ENCODE results near the gene IQCH.
"Not testable (repeated sequence)": the region's sequence is repeated elsewhere in the genome, so short reads cannot be mapped to it uniquely, and the experiment has no call there.

The IQCH gene

GRCh38 chr15:67401336-67401735 lies 146.8 kb downstream of the IQCH start:
- no peak for DNase-seq

- DNase-seq: no peak
Observed at GRCh38 chr15:67403428-67404154, 149.0 kb downstream of the IQCH start.

DNA sequence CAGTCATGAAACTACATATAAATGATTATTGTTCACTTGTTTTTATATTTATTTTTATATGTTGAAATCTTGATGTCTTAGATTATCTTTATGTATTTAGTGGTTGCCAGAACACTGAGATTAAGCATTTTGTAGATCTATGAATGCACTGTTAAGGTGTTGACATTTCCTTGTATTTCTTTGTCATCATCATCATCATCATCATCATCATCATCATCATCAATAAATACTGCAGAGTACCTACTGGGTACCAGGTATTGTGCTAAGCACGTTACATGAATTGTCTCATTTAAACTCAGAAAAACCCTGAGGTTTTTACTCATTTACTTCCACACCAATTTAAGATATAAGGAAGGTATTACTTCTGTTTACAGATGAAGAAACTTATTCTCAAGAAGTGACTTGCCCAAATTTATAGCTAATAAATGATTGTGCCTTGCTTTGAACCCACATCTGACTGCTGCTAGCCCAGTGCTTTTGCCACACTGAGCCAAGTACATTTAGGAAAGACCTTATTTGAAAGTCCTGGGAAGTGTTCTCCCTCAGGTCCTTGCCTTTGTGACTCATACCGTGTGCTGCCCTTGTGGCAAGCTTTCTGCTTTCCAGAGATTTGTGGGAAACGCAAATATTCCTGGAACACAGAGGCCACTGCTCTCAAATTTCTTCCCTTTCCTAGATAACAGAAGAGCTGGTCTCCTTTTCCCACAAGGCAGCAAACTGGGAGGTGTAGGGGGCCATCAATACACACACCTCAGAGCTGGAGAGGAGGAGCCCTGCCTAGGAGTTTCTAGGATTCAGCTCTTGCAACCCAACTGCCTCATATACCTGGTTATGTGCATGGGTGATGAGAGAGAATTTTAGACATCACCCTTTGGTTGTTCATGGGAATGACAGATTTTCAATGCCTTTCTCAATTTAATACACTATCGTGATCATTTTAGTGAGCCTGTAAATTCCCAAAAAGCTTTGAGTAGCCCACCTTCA lies 150.9 kb downstream of the IQCH start:
- DNase-seq: no peak

DNA sequence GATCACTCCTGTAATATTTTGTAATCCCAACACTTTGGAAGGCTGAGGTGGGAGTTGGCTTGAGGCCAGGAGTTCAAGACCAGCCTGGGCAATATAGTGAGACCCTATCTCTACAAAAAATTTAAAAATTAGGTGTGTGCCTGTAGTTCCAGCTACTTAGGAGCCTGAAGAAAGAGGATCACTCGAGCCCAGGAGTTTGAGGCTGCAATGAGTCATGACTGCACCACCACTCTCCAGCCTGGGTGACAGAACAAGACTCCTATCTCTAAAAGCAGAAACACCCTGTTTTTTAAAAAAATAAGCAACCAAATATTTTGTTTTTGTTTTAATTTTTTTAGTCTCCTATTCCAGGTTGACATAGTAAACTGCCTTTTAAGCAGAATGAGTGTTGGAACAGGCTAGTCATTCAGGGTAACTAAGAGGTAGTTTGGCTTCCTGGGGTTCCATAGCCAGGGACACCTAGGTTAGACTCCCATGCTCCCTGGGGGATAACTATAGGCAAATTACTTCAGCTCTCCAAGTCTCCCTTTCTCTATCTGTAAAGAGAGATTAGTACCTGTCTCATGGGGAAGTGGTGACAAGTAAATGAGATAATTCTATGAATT lies 151.8 kb downstream of the IQCH start:
- DNase-seq: no peak

GRCh38 chr15:67407786-67408185 lies 153.2 kb downstream of the IQCH start:
- no peak for DNase-seq

DNA sequence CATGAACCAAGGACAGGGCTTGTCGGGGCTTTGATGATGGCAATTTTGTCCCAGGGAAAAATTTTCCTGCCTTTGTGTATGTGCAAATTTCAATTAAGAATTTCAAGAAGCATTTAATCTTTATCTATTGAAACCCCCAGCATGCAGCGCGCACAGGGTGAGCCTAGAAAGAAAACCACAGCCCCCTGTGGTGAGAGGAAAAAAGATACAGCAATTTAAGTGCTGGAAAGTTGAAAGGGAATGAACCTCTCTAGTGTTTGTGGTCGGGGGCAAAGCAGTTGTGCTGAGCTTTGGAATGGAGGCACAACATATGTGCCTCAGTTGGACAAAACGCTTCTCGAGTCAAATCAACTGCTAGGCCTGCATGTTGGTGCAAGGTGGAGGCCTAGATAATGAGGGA lies 154.6 kb downstream of the IQCH start:
- DNase-seq: no peak

DNA sequence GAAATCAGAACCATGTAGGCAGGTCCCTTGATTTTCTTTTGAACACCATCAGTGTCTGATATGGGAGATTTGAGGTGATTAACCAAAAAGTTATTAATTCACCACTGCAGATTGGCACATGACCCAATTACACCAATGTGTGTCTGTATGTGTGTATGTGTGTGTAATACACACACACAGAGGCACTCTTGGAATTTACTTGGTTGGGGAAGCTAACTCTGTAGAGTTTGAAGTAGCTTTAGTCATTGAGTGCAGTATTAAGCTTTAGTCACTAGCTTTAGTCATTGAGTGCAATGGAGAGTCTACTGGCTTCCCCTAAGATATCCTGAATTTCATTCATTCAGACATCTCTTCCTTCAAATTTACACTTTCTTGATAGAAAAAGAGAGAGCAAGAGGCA lies 156.9 kb downstream of the IQCH start:
- DNase-seq: no peak

DNA sequence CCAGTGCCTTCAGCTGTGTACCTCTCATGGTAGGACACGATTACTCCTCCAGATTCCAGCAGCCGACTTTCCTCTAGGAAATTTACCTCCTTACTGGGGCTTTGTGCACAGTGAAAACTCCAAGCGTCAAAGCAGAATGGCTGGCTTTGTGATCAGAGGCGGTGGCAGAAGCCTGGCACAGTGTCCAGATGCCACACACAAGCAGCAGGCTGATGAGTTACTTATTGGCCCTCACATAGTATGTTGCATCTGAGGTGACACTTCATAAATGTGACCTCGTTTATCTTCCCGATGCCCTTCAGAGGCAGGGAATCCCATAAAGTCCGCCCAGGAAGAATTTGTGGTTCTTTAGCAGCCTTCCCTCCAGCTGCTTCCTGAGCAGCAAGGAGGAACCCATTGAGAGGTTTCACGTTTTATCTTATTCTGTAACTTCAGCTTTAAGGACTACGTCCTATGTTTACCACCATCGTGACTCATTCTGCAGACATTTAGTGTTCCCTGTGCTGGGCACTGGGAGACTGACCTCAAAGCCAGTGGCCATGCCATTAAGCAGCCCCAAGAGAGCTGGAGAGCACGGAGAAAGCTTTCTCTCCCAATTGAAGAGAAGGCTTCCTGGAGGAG lies 159.3 kb downstream of the IQCH start:
- no peak for DNase-seq

- DNase-seq: no peak
Observed at GRCh38 chr15:67415181-67415580, 160.6 kb downstream of the IQCH start.

DNA sequence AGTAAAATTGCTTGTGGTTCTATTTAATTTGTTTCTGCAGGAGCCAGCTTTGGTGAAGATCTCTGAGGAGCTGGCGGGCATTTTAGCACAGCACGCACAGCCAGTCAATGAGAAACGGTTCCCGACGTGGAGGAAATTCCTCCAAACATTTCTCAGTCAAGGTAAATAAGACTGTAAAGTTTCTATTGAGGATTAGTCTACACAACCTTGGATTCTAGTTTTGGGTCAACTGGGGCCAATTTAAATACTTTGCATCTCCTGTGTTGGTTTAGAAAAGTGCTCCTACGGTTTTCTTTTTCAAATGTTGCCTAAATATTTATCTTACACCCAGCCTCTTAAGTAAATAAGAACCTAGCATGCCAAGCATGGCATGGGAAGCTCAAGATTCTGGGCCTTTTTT lies 162.3 kb downstream of the IQCH start:
- DNase-seq: no peak

- DNase-seq: no peak
Observed at GRCh38 chr15:67419705-67420104, 165.1 kb downstream of the IQCH start.

DNA sequence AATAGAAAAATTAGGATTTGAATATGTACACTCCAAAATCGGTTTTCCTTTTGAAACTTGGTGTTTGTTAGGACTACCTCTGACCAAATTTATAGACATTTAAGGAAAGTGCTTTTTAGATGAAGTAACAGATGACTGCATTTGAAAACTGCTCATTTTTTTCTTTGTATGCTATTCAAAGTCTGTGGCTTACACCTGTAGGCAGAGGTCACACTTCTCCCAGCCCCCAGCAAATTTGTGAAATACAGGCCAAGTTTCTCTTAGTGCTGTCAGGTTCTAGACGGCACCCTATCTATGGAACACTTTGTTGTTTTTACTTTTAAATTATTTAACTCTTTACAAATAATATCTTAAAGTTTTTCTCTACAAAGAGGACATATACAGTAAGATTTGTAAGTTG lies 165.6 kb downstream of the IQCH start:
- DNase-seq: no peak

- no peak for DNase-seq
Observed at GRCh38 chr15:67421105-67421504, 166.5 kb downstream of the IQCH start.

DNA sequence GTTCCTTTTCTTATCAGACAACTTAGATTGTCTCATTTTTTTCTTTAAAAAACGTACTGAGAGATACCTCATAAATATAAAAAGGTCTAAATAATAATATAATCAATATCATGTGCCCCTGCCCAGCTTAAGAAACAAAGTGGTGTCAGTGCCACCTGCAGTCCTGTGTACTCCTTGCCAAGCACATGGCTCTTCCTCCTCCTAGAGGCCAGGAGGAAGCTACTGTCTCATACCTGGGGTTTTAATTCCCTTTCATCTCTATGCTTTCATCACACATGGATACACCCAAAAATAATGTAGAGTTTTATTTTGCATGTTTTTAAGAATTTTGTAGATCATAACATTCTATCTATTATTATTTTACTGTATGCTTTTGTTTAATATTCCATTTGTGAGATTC lies 167.7 kb downstream of the IQCH start:
- no peak for DNase-seq

DNA sequence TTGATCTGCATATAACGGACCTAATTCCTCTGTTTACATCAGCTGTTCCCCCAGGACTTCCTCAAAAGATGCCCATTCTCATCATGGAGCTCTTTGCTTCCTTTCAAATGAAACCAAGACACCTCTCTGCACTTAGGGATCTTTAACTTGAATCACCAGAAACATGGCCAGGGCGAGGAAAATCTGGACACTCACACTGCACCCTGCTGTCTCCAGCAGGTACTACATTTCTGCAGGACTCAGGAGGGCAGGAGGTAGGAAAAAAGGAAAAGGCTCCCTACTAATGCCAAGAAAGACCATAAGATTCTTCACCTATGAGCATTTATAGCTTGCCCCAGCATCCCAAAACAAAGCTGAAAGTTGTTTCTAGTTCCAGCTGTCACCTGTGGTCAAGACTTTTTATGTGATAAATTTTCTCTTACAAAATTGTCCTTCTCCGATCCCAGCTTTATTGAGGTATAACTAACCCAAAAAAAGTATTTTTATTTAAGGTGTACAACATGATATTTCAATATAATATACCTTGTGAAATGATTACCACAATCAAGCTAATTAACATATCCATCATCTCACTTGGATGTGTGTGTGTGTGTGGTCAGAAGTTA lies 179.0 kb downstream of the IQCH start:
- no peak for DNase-seq

DNA sequence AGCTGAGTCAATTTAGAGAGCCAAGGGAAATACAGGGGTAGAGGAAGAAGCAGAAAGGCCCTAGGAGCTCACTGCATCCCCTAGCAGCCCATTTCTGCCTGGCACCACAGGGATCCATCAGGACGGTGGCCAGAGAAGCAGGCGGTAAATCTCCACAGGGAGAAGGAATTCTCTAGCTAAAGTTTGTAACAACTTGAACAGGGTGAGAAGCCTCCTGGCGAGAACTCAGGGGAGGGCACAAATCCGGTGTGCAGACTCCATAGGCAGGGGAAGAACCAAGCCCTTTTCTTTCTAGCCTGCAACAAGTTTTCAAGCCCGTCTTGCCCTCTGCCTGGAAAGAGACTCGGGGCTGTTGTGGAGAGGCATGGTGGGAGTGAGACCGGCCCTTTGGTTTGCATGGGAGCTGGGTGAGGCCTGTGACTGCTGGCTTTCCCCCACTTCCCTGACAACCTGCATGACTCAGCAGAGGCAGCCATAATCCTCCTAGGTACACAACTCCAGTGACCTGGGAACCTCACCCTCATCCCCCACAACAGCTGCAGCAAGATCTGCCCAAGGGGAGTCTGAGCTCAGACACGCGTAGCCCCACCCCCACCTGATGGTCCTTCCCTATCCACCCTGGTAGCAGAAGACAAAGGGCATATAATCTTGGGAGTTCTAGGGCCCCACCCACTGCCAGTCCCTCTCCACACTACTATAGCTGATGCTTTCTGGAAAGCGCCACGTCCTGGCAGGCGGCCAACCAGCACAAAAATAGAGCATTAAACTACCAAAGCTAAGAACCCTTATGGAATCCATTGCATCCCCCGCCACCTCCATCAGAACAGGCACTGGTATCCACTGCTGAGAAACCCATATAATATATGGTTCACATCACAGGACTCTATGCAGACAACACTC lies 182.0 kb downstream of the IQCH start:
- DNase-seq: not testable (repeated sequence)

DNA sequence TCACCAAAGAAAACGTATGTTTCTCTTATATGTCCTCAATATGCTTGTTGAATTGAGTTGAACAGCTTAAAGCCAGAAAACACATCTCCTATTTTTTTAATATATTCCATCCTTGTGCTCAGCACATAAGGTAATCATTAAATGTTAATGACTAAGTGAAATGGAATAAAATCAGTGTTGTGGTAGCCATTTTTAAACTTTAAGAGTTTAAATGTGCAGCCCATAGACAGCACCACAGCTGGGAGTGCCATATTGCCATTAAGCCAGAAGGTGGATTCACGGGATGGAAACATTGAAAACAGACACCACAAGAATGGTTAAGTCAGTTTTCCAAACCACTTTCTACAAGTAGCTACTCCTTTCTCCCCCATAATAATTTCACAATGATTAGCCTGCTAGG lies 189.5 kb downstream of the IQCH start:
- DNase-seq: no peak

DNA sequence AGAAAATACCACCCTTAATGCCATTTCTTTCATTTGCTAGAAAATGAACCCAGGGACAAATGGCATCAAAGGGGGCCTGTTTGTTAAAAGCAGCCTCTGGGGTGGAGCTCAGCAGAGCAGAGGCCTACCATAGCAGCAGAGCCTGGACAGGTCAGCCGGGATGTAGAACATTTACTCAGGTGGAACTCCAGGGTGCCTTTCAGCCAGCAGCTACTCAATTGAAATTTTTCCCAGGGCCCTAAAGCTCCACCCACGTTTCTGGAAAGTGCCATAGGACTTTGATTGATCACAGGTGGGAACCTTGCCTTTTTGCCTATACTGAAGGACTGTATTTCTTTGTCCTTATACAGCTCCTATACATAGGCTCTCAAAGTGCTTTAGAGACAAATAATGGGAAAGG lies 191.9 kb downstream of the IQCH start:
- DNase-seq: no peak

DNA sequence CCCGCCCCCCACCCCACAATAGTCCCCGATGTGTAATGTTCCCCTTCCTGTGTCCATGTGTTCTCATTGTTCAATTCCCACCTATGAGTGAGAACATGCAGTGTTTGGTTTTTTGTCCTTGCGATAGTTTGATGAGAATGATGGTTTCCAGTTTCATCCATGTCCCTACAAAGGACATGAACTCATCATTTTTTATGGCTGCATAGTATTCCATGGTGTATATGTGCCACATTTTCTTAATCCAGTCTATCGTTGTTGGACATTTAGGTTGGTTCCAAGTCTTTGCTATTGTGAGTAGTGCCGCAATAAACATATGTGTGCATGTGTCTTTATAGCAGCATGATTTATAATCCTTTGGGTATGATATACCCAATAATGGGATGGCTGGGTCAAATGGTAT lies 193.8 kb downstream of the IQCH start:
- DNase-seq: not testable (repeated sequence)

- not testable (repeated sequence) for DNase-seq
Observed at GRCh38 chr15:67453703-67454102, 199.1 kb downstream of the IQCH start.

DNA sequence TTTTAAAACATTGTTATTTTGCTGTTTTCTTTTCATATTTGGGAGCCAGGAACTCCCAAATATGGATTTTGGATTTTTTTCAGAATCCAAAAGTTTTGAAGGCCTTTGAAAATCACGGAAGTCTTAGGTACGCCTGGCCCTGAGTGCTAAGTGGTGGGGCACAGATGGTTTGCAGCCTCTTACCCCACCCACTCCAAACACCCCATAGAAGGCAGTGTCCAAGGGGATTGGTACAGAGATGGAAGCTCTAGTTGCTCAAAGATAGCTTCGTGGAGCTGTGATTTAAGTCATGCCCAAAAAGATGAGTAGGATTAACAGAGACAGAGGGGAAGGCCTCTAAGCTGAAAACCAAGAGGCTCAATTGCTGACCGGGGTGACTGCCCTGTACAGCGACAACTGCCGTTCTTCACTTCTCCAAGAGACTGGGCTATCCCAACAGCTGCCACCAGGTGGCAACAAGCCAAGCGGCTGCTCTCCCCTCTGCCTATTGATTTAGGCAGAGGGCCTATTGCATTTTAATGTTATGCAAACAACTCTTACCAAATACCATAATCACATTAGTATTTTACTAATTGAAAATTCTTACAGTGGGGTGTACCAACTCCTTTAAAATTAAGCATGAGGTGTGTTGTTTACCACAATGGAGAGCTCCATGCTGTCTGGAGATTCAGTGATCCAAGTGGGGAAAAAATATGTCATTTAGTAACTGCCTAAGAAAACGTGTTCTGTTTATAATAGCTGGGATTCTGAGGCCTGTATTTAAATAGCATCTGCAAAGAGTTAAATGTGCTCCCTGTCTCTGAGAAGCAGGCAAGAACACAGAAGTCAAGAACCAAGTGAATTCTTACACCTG lies 202.3 kb downstream of the IQCH start:
- peak; percentile 72 for DNase-seq
